Spleen (tissue), 13 donors: ENCODE results near the gene KCNJ2. TPM values are rescaled to one million over a fixed set of nuclear protein-coding genes. Genes with fewer than 3 reads are reported as not detected.

Experiments
- DNase-seq: peaks from one replicate; pipeline ENCODE4 v3.0.0-alpha.2; 2020
- H3K27ac ChIP-seq, 8 donors: fragments of 200-600 bp; sonication (generic) in 7 of 8; 1 replicate in 4 of 8; 2 replicates in 4 of 8; pipeline versions ENCODE4 v1.5.0 to v1.8.0; 2016 to 2021; ENCODE audit warnings: inconsistent platforms in 4 of 8, mild to moderate bottlenecking in 4 of 8, moderate library complexity in 1 of 8
- H3K27me3 ChIP-seq, 7 donors: fragments of 200-600 bp; sonication (generic) in 6 of 7; replicated peaks in 1 of 7; 1 replicate in 4 of 7; 2 replicates in 3 of 7; pipeline versions ENCODE4 v1.5.0 to v1.8.0; 2016 to 2021; ENCODE audit warnings: inconsistent platforms in 3 of 7, mild to moderate bottlenecking in 1 of 7
- H3K36me3 ChIP-seq, 6 donors: fragments of 200-600 bp; sonication (generic) in 5 of 6; 1 replicate in 4 of 6; 2 replicates in 2 of 6; pipeline versions ENCODE4 v1.5.0 to v1.8.0; 2016 to 2021; ENCODE audit warnings: inconsistent platforms in 2 of 6
- H3K4me1 ChIP-seq, 6 donors: fragments of 200-600 bp; sonication (generic) in 5 of 6; 1 replicate in 3 of 6; 2 replicates in 3 of 6; pipeline versions ENCODE4 v1.5.0 to v1.8.0; 2016 to 2021; ENCODE audit warnings: inconsistent platforms in 3 of 6
- H3K4me3 ChIP-seq, 8 donors: fragments of 200-600 bp; sonication (generic) in 7 of 8; 1 replicate in 4 of 8; 2 replicates in 4 of 8; pipeline versions ENCODE4 v1.5.0 to v1.8.0; 2016 to 2021; ENCODE audit warnings: inconsistent platforms in 4 of 8, mild to moderate bottlenecking in 4 of 8, moderate library complexity in 2 of 8
- H3K9me3 ChIP-seq, 8 donors: fragments of 200-600 bp; sonication (generic) in 7 of 8; 1 replicate in 4 of 8; 2 replicates in 4 of 8; pipeline versions ENCODE4 v1.5.0 to v1.8.0; 2016 to 2021; ENCODE audit warnings: inconsistent platforms in 4 of 8
- CTCF ChIP-seq, 11 experiments: fragments of 200-600 bp in 7 of 11; fragments of 450-650 bp in 4 of 11; sonication (generic) in 4 of 11; IDR thresholded peaks in 8 of 11; conservative IDR thresholded peaks in 3 of 11; 1 replicate in 7 of 11; 2 replicates in 4 of 11; pipeline versions ENCODE4 v1.4.0 to v1.8.0; 2016 to 2021; ENCODE audit warnings: antibody characterized with exemption in 11 of 11, inconsistent platforms in 4 of 11, mild to moderate bottlenecking in 1 of 11
- POLR2A ChIP-seq, 3 donors: fragments of 450-650 bp; IDR thresholded peaks; one replicate each; pipeline ENCODE4 v1.5.1; 2017; ENCODE audit warnings: antibody characterized with exemption in 3 of 3, mild to moderate bottlenecking in 1 of 3
- POLR2AphosphoS5 ChIP-seq, 3 donors: sonication (generic); formaldehyde crosslinking; IDR thresholded peaks; one replicate each; pipeline ENCODE4 v1.5.1; 2017; ENCODE audit warnings: antibody characterized with exemption in 3 of 3
- WGBS, 5 donors: extraction: QIAGEN DNeasy Blood & Tissue Kit in 3 of 5; methylation state at CpG; one replicate each; pipeline versions ENCODE4 v1.1.5 to v1.1.7; 2013 to 2018; 5-methylcytosine and 5-hydroxymethylcytosine counted together
- intact Hi-C: fragments of 100-400 bp; cut with DNase I; formaldehyde crosslinking; loops from one replicate; pipeline ENCODE4 v1.15.0; 2023; ENCODE audit warnings: low total_unique reads
- long read RNA-seq, 2 donors: transcript quantifications; one replicate each; lab custom pipeline, GENCODE V29; 2026
- polyA plus RNA-seq, 3 donors: library from polyadenylated mRNA; stranded (reverse); fragments of 200-250 nt; gene quantifications; one replicate each; pipeline ENCODE4 v1.2.1, GENCODE V29; 2013
- total RNA-seq, 7 donors: library from RNA; depleted of rRNA in 3 of 7; stranded (reverse); fragments of >200 nt in 3 of 7; fragmentation: NEBNext Ultra II Directional in 4 of 7; extraction: Animal tissue kit (Norgen Biotek cat#: 25700) in 4 of 7; gene quantifications; one replicate each; pipeline versions ENCODE4 v1.1.0 to v1.2.1, GENCODE V29; 2016 to 2021
- donor health status: healthy with polysubstance abuse.
- donor health status: DM: no; HTN: no; CAD: no; lungs with moderate emphysema.
- donor health status: DM: no; HTN: no; CAD: no.
- donor health status: Bipolar disorder and iron deficiency.
- donor health status: healthy.
- donor health status: DM: no; HTN: no; CAD: no.
- donor health status: DM: yes; HTN: yes; CAD: no.

Gene KCNJ2
- total RNA-seq (10 to 100 TPM; 19.1 to 34.1 (median 25.0) TPM), polyA plus RNA-seq (1 to 10 TPM in 2 of 3 donors, under 1 TPM in 1; 0.91 to 2.3 (median 1.0) TPM)
- long read RNA-seq, donor 1, full-length matches to known transcripts = 2 of 2 reads
- long read RNA-seq, donor 1, partial matches to known transcripts = 0 of 2 reads
- long read RNA-seq, donor 1, other reads (novel, unspliced or antisense) = 0 of 2 reads
- long read RNA-seq, donor 2 = 0 reads

GRCh38 chr17:70168977-70169708 is at the start of gene KCNJ2:
TSS of gene KCNJ2 (plus strand) at chr17:70169532. CDS start at chr17:70175040, 5,508 bp downstream.
- Histone ChIP-seq H3K4me3 (peak within 1 kb of the TSS; percentile 35 to 80 (median 56)), H3K36me3 (no peaks in the 10 kb centered on the region), H3K27ac (peak within 1 kb of the TSS; percentile 31 to 97 (median 88)), H3K27me3 (peaks cover 0 to 77% (median 5%) of the 10 kb centered on the region in 7 donors), H3K4me1 (peaks cover 0 to 68% (median 24%) of the 10 kb centered on the region in 6 donors), H3K9me3 (no peaks in the 10 kb centered on the region)
- DNase-seq = peak; percentile 97
- peak in 1 of 11 experiments; percentile 22 for TF ChIP-seq CTCF (IDR thresholded peaks at IDR 0.05 in 8 of 11, conservative IDR thresholded peaks at IDR 0.05 in 3 of 11)
- peak in 2 of 3 donors; percentile 9 to 47 for TF ChIP-seq POLR2A (IDR thresholded peaks at IDR 0.05)
- TF ChIP-seq POLR2AphosphoS5 (IDR thresholded peaks at IDR 0.05) = peak; percentile 80 to 91 (median 90)
- WGBS, 5 donors = 0 to 2% (median 1%) methylated on average over 37 to 67 of the region's 67 CpGs
- intact Hi-C loops = no loop called here

GRCh38 chr17:70119545-70119944 is 49.8 kb upstream of the KCNJ2 start:
- H3K4me1 ChIP-seq = peaks cover 0 to 40% (median 14%) of the 10 kb centered on the region in 6 donors
- H3K36me3 ChIP-seq = no peaks in the 10 kb centered on the region
- H3K27me3 ChIP-seq = no peaks in the 10 kb centered on the region
- intact Hi-C loops = no loop called here
- TF ChIP-seq POLR2AphosphoS5 (IDR thresholded peaks at IDR 0.05) (no peak), CTCF (IDR thresholded peaks at IDR 0.05 in 8 of 11, conservative IDR thresholded peaks at IDR 0.05 in 3 of 11) (no peak), POLR2A (IDR thresholded peaks at IDR 0.05) (no peak)
- H3K27ac ChIP-seq = no peak overlapping the region
- no peak overlapping the region for H3K4me3 ChIP-seq
- no peak for DNase-seq
- 85 to 100% (median 92%) methylated on average over 1 of the region's 1 CpG for WGBS, 5 donors
- peaks cover 0 to 16% (median 0%) of the 10 kb centered on the region in 8 donors for H3K9me3 ChIP-seq

GRCh38 chr17:70119983-70120382 is 49.3 kb upstream of the KCNJ2 start:
- Histone ChIP-seq H3K9me3 (peaks cover 0 to 16% (median 0%) of the 10 kb centered on the region in 8 donors), H3K4me3 (no peak overlapping the region), H3K36me3 (no peaks in the 10 kb centered on the region), H3K27me3 (no peaks in the 10 kb centered on the region), H3K4me1 (peaks cover 0 to 40% (median 14%) of the 10 kb centered on the region in 6 donors), H3K27ac (peak overlapping the region in 4 of 8 donors; percentile 24 to 60 (median 58))
- no peak for DNase-seq
- WGBS, 5 donors = 49 to 65% (median 54%) methylated on average over 2 of the region's 2 CpGs
- intact Hi-C loops = no loop called here
- TF ChIP-seq POLR2AphosphoS5 (IDR thresholded peaks at IDR 0.05) = no peak
- no peak for TF ChIP-seq CTCF (IDR thresholded peaks at IDR 0.05 in 8 of 11, conservative IDR thresholded peaks at IDR 0.05 in 3 of 11)
- no peak for TF ChIP-seq POLR2A (IDR thresholded peaks at IDR 0.05)

GRCh38 chr17:70120425-70120824 is 48.9 kb upstream of the KCNJ2 start:
- no peak for DNase-seq

More at GRCh38 chr17:70120425-70120824, 48.9 kb upstream of the KCNJ2 start:
- Histone ChIP-seq H3K4me1 (peaks cover 0 to 40% (median 14%) of the 10 kb centered on the region in 6 donors), H3K27me3 (no peaks in the 10 kb centered on the region), H3K9me3 (peaks cover 0 to 16% (median 0%) of the 10 kb centered on the region in 8 donors), H3K27ac (peak overlapping the region in 6 of 8 donors; percentile 24 to 60 (median 44)), H3K36me3 (no peaks in the 10 kb centered on the region), H3K4me3 (no peak overlapping the region)
- TF ChIP-seq POLR2A (IDR thresholded peaks at IDR 0.05) = no peak
- intact Hi-C loops = no loop called here
- WGBS, 5 donors = 50 to 66% (median 53%) methylated on average over 4 of the region's 4 CpGs
